ENCODE data around the gene DPT. TPM values are rescaled to one million over a fixed set of nuclear protein-coding genes. Genes with fewer than 3 reads are reported as not detected.

DPT gene
- total RNA-seq, 1 donor, result 4.3 TPM

DNA sequence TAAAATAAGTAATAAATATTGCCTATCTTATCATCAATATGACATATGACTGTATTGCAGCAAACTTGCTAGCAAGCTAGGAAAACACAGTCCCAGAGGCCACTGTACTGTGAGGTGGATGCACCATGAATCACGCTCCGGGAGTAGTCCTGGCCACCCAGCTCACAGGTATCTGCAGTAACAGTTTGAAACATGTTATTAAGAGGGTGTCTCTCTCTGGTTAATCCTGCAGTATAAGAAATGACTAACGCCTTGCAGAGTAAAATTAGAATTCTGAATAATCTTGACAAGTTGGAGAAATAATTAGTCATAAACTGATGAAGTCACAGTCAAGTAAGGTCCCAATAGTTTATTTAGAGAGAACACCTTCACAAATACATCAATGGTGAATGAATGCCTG lies 34.0 kb upstream of the DPT start:
- TF ChIP-seq, protein P1, sequence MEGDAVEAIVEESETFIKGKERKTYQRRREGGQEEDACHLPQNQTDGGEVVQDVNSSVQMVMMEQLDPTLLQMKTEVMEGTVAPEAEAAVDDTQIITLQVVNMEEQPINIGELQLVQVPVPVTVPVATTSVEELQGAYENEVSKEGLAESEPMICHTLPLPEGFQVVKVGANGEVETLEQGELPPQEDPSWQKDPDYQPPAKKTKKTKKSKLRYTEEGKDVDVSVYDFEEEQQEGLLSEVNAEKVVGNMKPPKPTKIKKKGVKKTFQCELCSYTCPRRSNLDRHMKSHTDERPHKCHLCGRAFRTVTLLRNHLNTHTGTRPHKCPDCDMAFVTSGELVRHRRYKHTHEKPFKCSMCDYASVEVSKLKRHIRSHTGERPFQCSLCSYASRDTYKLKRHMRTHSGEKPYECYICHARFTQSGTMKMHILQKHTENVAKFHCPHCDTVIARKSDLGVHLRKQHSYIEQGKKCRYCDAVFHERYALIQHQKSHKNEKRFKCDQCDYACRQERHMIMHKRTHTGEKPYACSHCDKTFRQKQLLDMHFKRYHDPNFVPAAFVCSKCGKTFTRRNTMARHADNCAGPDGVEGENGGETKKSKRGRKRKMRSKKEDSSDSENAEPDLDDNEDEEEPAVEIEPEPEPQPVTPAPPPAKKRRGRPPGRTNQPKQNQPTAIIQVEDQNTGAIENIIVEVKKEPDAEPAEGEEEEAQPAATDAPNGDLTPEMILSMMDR (IDR thresholded peaks at IDR 0.05; ENCODE audit: extremely low read depth, low read depth, low read length), result no peak
- H3K4me2 ChIP-seq (ENCODE audit: insufficient read depth, low read length), result no peak overlapping the region
- DNase-seq (ENCODE audit: insufficient read length, low spot score, missing footprints), result no peak
- H3K9me3 ChIP-seq (ENCODE audit: low read depth, low read length), result no peaks in the 10 kb centered on the region
- H3K4me1 ChIP-seq (ENCODE audit: insufficient read depth, low read length), result no peaks in the 10 kb centered on the region
- H3K79me2 ChIP-seq (ENCODE audit: insufficient read depth, low read length), result no peaks in the 10 kb centered on the region
- no peak overlapping the region for H3K27ac ChIP-seq (ENCODE audit: low read depth, low read length)
- H3K27me3 ChIP-seq (ENCODE audit: insufficient read depth, low read length), result no peaks in the 10 kb centered on the region
- H3K36me3 ChIP-seq (ENCODE audit: insufficient read depth, low read length), result no peaks in the 10 kb centered on the region
- no peak overlapping the region for H2AFZ ChIP-seq (ENCODE audit: low read length)
- H3K4me3 ChIP-seq (ENCODE audit: insufficient read depth, low read length), result no peak overlapping the region
- no peaks in the 10 kb centered on the region for H4K20me1 ChIP-seq (ENCODE audit: insufficient read depth, low read length)

DNA sequence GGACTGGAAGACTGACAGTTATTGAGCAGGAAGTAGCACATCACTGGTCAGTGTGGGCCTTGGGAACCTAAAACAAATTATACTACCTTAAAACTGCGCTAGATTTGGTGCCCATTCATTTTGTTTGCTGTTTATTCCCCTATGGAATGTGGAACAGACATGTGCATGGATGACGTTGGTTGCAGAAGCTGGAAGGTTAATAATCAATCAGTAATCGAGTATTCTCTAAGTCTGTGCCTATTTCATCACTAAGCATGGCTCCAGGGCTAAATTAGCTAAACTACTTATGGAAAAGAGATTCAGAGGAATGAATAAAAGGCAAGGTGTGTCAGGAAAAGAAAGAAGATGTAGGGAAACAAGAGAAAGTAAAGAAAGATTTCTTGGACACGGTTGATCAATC lies 33.5 kb upstream of the DPT start:
- DNase-seq (ENCODE audit: insufficient read length, low spot score, missing footprints), result no peak
- Histone ChIP-seq H3K27ac (ENCODE audit: low read depth, low read length) (no peak overlapping the region), H3K36me3 (ENCODE audit: insufficient read depth, low read length) (no peaks in the 10 kb centered on the region), H3K9me3 (ENCODE audit: low read depth, low read length) (no peaks in the 10 kb centered on the region), H4K20me1 (ENCODE audit: insufficient read depth, low read length) (no peaks in the 10 kb centered on the region), H3K27me3 (ENCODE audit: insufficient read depth, low read length) (no peaks in the 10 kb centered on the region), H3K79me2 (ENCODE audit: insufficient read depth, low read length) (no peaks in the 10 kb centered on the region), H3K4me3 (ENCODE audit: insufficient read depth, low read length) (no peak overlapping the region), H2AFZ (ENCODE audit: low read length) (no peak overlapping the region), H3K4me2 (ENCODE audit: insufficient read depth, low read length) (no peak overlapping the region), H3K4me1 (ENCODE audit: insufficient read depth, low read length) (no peaks in the 10 kb centered on the region)
- TF ChIP-seq, protein P1 (IDR thresholded peaks at IDR 0.05; ENCODE audit: extremely low read depth, low read depth, low read length), result no peak

DNA sequence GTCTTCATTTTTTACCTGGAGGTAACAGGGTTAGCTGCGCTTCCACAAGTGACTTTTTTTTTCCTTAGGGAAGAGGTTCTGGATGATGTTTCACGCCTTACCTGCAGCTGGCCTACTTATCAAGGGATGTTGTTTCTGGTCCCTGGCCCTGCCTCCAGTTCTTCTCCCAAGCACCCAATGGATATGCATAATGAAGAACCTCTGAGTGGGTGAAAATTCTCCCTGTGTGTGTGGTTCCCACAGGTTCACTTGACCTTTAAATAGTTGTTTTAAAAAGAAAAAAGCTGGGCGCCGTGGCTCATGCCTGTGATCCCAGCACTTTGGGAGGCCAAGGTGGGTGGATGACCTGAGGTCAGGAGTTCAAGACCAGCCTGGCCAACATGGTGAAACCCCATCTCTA lies 31.8 kb upstream of the DPT start:
- no peak overlapping the region for H3K4me2 ChIP-seq (ENCODE audit: insufficient read depth, low read length)
- TF ChIP-seq, protein P1 (IDR thresholded peaks at IDR 0.05; ENCODE audit: extremely low read depth, low read depth, low read length), result no peak
- DNase-seq (ENCODE audit: insufficient read length, low spot score, missing footprints), result no peak
- H4K20me1 ChIP-seq (ENCODE audit: insufficient read depth, low read length), result no peaks in the 10 kb centered on the region
- no peaks in the 10 kb centered on the region for H3K9me3 ChIP-seq (ENCODE audit: low read depth, low read length)
- H2AFZ ChIP-seq (ENCODE audit: low read length), result no peak overlapping the region
- H3K79me2 ChIP-seq (ENCODE audit: insufficient read depth, low read length), result no peaks in the 10 kb centered on the region
- no peak overlapping the region for H3K4me3 ChIP-seq (ENCODE audit: insufficient read depth, low read length)
- H3K27ac ChIP-seq (ENCODE audit: low read depth, low read length), result no peak overlapping the region
- no peaks in the 10 kb centered on the region for H3K27me3 ChIP-seq (ENCODE audit: insufficient read depth, low read length)
- no peaks in the 10 kb centered on the region for H3K4me1 ChIP-seq (ENCODE audit: insufficient read depth, low read length)
- no peaks in the 10 kb centered on the region for H3K36me3 ChIP-seq (ENCODE audit: insufficient read depth, low read length)

DNA sequence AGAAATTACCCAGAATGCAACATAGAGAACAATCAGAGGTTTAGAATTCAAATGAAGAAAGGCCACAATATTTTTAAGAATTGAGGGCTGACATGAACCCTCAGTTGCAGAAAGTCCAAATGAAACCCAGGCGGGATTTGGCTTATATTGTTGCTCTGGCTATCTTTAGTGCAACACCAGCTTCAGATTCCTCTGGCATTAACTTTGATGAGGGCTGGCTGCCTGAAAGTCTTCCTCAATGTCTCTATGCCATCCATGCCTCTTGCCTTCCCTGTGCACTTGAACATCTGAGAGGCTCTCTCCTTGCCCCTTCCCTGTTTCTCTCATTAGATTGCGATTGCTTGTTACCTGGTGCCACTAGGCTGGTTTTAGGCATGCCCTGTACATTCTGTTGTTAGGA lies 31.2 kb upstream of the DPT start:
- Histone ChIP-seq H3K27ac (ENCODE audit: low read depth, low read length) (no peak overlapping the region), H3K27me3 (ENCODE audit: insufficient read depth, low read length) (no peaks in the 10 kb centered on the region), H4K20me1 (ENCODE audit: insufficient read depth, low read length) (no peaks in the 10 kb centered on the region), H3K4me1 (ENCODE audit: insufficient read depth, low read length) (no peaks in the 10 kb centered on the region), H3K79me2 (ENCODE audit: insufficient read depth, low read length) (no peaks in the 10 kb centered on the region), H3K4me2 (ENCODE audit: insufficient read depth, low read length) (no peak overlapping the region), H2AFZ (ENCODE audit: low read length) (no peak overlapping the region), H3K36me3 (ENCODE audit: insufficient read depth, low read length) (no peaks in the 10 kb centered on the region), H3K4me3 (ENCODE audit: insufficient read depth, low read length) (no peak overlapping the region), H3K9me3 (ENCODE audit: low read depth, low read length) (no peaks in the 10 kb centered on the region)
- TF ChIP-seq, protein P1 (IDR thresholded peaks at IDR 0.05; ENCODE audit: extremely low read depth, low read depth, low read length), result no peak
- no peak for DNase-seq (ENCODE audit: insufficient read length, low spot score, missing footprints)
